Stimulated activated CD4-positive, alpha-beta T cell treated with anti-CD3 and anti-CD28 coated beads, Interleukin-1b, Interleukin-23, amount 100 ng/mL, for 48 hours (primary cell): Measurements from ENCODE around the gene BTN3A1.
"Not testable (repeated sequence)": the region's sequence is repeated elsewhere in the genome, so short reads cannot be mapped to it uniquely, and the experiment has no call there.

ENCODE experiments used
- DNase-seq: peaks from one replicate; pipeline ENCODE4 v3.0.0-alpha.2; 2020

BTN3A1 gene

DNA sequence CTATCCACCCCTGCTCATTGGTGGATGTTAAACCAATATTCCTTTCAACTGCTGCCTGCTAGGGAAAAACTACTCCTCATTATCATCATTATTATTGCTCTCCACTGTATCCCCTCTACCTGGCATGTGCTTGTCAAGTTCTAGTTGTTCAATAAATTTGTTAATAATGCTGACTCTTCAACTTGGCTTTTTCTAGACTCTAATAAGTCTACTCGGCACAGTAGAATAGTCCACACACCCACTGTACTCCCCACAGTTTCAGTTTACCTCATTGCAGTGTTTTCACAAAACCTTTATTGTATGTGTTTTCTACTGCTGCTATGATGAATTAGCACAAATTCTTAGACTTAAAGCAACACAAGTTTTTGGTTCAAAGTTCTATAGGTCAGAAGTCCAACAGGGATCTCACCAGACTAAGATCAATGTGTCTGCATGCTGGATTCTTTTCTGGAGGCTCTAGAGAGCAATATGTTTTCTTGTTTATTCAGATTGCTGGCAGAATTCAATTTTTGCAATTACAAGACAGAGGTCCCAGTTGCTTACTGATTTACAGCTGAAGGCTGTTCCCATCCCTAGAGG, 13.1 kb downstream of the BTN3A1 start:
- DNase-seq: no peak

DNA sequence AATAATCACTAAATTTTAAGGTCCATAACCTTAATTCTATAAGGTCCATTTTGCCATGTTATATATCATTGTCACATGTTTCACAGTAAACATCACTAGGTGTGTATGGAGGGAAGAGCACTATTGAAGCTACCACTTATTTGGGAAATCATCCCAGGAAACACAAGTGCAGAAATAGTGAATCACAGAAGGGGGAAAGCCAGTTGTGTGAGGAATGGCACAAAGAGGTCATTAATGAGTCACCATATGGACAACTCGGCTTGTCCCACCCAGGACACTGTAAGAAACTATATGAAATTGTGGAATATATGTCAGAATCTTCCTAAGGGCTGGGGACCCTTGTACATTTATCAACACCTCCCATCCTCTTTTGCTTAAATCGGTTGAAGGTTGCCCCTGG, 13.7 kb downstream of the BTN3A1 start:
- DNase-seq: no peak

DNA sequence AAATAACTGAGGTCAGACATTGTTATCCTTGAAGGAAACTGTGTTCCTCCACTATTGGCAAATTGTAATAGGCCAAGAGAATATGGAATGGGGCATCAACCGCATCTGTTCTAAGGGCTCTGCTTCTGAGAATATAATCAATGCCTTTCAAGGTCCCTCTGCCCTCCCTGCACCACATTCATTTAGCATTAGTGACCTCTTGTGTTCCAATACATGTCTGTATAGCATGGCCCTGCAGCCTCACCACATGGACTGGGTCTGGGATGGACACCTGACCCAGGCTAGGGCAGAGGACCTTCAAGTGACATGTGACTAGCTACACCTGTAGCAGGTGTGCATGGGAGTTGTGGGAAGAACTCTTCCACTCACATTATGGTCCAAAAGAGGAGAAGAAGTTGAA, 14.2 kb downstream of the BTN3A1 start:
- no peak for DNase-seq

DNA sequence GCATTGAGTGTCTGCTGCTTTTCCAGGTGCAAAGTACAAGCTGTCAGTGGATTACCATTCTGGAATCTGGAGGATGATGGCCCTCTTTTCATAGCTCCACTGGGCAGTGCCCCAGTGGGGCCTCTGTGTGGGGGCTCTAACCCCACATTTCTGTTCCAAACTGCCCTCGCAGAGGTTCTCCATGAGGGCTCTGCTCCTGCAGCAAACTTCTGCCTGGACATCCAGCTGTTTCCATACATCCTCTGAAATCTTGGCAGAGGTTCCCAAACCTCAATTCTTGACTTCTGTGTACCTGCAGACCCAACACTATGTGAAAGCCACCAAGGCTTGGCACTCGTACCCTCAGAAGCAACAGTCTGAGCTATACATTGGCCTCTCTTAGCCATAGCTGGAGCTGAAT, 16.0 kb downstream of the BTN3A1 start:
- not testable (repeated sequence) for DNase-seq

DNA sequence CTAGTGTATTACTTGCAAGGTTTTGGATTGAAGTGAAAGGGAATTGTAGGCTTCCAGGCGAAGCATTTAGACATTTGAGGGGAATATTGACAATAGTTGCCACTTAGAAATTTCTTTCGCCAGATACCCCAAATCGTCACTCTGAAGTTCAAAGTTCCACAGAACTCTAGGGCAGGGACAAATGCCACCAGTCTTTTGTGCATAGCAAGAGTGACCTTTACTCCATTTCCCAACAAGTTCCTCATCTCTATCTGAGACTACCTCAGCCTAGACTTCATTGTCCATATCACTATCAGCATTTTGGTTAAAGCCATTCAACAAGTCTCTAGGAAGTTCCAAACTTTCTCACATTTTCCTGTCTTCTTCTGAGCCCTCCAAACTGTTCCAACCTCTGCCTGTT, 16.7 kb downstream of the BTN3A1 start:
- DNase-seq: not testable (repeated sequence)

DNA sequence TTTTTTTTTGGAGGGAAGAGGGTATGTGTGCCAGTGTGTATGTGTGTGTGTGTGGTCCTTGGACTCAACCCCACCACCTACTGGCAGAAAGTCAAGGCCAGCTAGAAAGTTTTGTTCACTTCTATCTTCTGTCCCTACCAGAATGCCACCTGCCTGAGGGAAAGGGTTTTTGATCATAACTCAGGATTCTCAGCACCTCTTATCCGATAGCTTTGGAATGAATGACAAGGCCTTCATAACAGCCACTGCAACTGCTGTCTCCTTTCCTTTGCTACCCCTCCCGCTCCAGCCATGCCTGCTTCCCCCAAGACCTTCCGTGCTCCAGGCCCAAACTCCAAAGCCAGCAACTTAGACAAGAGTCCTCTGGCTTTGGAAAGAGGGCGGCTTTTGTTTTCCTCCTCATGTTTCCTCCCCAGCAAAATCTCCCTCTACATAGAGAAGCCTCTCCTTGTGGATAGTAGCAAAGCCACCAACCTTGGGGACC, 18.7 kb downstream of the BTN3A1 start:
- no peak for DNase-seq

DNA sequence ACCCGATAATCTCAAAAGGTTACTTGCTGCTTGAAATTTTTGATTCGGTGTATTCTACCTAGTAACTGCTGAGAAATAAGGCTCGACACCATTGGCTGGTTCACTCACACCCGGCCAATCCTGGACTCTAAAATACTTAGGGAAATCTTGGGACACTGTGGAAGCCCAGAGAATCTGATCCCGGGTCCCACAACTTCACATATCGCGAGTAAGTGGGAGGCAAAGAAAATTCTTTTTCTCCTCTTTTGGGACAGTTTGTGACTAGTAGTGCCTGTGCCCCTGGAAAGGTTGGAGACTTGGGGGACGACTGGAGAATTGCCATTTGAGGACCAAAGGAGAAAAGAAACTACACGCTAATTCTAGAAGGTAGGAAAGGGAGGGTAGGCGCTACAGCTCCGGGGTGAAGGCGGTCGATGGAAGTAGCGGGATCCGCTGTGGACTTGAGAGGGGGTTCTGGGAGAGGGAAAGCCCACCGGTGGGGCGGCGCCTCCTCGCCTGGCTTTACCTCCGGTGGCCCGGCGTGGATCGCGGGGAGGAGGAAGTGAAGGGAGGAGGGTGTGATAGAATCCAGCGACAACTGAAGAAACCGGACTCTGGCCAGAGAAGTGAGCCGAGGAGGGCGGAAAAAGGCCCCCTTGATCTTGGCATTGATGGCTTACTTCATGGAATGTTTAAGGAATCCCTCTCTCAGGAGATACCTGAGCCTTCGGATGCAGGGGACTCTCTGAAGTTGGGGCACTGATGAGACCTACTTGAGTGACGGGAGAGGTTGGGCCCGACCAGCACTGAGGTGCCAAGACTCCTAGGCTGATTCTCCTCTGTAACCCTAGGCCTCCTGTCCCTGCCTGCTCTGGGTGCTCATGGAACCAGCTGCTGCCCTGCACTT, 19.4 kb downstream of the BTN3A1 start:
- peak; percentile 37 for DNase-seq

DNA sequence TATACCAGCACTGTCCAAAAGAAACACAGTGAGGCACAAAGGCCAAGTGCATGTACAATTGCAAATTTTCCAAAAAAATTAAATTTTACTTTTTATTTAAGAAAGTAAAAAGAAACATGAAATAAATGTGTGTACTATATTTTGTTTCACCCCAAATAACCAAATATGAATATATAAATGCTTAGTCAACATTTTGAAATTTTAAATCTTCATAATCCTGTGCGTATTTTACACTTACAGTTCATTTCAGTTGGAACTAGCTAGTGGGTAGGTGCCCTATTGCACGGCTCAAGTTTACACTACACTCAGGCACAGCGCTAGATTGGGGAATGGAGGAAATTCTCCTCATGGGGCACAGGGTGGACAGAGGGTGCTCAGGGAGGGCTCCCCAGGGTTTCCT, 20.3 kb downstream of the BTN3A1 start:
- no peak for DNase-seq

DNA sequence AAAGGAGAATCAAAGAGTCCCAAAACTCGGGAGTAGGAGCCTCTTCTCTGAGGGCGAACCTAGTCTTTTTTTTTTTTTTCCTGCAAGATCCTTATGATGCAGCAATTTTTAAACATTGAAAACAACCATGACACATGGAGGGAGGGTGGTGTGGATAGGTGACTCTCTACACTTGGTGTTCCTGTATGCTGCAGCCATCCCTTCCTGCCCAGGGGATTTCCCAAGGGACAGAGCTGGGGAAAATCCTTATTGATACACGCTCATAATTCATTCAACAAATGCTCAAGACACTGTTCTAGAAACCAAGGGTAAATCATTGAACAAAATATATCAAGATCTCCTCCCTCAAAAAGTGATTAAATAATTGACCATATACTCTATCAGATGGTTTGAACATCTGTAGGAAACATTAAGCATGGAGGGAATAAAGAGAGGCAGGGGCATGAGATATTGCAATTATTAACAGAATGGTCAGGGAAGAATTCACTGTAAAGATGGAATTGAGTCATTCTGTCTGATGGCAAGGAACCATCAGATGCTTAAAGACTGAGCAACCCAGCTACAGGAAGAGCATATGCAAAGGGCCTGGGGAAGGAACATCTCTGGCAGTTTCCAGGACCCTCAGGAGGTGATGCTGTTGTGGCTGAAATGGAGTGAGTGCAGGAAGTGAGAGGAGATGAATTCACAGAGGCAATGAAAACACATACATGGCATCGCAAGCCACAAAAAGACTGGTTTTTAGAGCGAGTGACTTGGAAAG, 24.8 kb downstream of the BTN3A1 start:
- DNase-seq: no peak

DNA sequence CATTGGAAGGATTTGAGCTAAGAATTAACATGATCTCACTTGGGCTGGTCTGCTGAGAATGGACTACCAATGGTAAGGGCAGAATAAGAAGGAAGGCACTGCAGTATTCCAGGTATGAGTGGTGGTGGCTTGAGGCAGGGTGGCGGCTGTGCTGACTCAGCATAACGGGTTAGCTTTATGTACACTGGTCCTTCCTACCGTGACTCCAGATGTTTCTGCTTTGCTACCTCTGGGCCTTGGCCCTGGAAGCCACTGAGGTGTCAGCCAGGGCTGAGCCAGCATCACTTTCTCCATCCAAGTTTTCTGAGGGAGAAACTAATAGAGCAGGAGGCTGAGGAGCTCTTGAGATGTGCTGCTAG, 25.4 kb downstream of the BTN3A1 start:
- DNase-seq: no peak

DNA sequence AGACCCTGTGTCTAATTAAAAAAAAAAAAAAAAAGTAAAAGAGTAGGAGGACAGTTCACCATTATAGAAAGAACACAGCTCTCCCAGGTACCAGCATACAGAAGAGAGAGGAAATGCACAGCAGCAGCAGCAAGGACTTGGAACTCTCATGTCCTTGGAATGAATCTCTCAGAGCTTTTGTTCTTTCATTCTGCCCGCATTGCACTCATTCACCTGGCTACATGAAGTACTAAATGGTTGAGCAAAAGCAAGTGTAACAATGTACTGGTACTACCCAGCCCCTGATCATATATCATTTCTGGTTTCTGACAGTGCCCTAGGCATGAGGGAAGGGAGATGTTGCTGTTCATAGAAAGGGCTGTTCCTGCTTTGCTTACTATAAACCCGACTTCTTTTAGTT, 26.1 kb downstream of the BTN3A1 start:
- no peak for DNase-seq

DNA sequence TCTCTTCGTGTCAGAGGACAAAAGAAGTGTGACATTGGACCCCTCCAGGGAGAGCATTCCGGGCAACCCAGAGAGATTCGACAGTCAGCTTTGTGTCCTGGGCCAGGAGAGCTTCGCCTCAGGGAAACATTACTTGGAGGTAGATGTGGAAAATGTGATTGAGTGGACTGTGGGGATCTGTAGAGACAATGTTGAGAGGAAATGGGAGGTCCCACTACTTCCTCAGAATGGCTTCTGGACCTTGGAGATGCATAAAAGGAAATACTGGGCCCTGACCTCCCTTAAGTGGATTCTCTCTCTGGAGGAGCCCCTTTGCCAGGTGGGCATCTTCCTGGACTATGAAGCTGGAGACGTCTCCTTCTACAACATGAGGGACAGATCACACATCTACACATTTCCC, 28.7 kb downstream of the BTN3A1 start:
- no peak for DNase-seq

DNA sequence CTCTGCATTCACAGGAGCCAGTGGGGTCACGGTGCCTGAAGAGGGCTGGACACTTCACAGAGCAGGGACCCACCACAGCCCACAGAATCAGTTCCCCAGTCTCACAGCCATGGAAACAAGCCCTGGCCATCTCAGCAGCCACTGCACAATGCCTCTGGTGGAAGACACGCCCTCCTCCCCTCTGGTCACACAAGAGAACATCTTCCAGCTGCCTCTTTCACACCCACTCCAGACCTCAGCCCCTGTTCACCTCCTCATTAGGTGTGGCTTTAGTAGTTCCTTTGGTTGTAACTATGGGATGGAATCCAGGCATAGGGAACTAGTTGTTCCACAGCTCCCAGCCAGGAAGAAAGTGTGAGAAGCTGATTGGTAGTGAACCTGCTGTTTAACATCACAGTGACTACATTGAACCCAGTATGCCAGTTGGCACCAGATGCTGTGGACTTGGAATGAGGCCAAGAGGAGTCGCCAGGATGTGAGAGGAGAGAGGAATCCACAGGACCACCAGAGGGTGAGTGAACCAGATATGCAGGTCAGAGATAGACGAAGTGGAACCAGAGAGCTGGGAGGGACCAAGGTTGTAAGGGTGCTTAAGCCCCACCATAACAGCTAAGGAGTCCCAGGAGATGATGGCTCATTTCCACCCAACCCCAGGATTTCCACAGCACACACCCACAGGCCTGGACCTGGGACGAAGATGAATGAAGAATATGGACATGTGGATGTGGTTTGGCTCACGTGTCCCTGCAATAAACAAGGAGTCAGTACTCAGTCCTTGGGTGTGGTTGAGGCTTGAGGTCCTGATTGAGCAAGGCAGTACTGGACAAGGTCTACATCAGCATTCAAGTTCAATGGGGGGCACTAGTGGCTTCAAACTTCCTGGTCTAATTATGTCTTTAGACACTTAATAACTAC, 29.4 kb downstream of the BTN3A1 start:
- DNase-seq: no peak

DNA sequence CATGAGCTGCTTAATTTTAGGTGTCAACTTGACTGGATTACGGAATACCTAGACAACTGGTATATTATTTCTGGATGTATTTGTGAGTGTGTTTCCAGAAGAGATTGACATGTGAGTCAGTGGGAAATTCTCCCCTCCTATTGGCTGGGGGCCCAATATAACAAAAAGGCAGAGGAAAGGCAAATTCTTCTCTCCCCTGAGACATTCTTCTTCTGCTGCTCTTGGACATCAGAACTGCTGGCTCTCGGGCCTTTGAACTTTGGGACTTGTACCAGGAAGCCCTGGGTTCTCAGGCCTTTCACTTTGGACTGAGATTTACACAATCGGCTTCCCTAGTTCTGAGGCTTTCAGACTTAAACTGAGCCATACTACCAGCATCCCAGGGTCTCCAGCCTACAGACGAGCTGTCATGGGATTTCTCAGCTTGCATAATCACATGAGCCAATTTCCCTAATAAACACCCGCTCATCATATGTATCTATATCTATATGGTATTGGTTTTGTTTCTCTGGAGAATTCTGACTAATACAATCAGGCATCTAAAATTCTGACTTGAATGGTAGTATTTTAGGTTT, 30.6 kb downstream of the BTN3A1 start:
- DNase-seq: no peak

DNA sequence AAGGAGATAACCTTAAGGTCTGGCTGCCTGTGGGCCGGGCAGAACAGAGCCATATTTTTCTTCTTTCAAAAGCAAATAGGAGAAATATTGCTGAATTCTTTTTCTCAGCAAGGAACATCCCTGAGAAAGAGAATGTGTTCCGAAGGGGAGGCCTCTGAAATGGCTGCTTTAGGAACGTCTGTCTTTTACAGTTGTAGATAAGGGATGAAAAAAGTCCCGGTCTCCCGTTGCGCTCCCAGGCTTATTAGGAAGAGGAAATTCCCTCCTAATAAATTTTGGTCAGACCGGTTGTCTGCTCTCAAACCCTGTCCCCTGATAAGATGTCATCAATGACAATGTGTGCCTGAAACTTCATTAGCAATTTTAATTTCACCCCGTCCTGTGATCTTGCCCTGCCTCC, 31.6 kb downstream of the BTN3A1 start:
- DNase-seq: not testable (repeated sequence)

DNA sequence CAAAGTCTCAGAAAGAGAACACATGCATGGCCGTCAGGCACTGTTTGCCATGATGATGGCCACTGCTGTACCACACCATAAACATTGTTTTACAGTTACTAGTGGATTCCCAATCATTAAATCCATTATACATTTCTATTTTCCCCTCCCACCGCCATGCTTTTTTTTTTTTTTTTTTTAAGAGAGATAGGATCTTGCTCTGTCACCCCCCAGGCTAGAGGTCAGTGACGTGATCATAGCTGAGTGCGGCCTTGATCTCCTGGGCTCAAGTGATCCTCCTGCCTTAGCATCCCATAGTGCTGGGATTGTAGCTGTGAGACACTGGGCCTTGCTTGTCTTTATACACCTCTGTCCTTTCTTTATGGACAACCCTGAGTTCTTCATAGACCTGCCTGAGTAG, 33.9 kb downstream of the BTN3A1 start:
- no peak for DNase-seq

DNA sequence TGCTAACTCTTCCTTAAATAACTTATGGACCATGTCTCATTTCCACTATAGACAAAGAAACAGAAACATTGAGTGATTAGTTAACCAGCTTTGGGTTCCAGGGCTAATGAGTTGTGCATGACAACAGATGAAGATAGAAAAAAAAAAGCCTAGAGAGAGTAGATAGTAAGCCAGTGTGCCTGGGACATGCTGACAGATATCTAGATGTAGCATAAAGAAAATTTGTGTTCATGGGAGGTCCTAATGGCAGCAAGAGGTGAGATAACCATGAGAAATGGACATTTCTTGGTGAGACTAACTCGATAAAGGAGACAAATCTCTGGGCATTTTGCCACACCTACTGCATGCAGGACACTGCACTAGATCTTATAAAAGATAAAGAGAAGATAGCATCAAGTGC, 35.5 kb downstream of the BTN3A1 start:
- no peak for DNase-seq

DNA sequence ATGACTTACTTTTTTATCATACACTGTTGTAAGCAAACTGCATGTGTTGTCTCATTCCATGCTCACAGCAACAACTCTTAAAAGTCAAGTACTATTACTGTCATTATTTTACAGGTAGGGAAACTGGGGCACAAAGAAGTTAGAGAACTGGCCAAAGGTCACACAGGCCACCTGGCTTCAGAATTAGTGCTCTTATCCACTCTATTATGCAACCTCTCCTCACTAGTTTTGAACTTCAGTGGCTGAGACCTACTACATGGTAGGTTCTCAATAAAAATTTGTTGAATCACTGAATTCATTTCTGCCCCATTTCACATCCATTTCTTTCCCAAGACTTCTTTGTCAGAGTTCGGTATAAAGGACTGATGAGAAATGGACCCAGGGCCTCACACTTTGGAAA, 35.9 kb downstream of the BTN3A1 start:
- no peak for DNase-seq

DNA sequence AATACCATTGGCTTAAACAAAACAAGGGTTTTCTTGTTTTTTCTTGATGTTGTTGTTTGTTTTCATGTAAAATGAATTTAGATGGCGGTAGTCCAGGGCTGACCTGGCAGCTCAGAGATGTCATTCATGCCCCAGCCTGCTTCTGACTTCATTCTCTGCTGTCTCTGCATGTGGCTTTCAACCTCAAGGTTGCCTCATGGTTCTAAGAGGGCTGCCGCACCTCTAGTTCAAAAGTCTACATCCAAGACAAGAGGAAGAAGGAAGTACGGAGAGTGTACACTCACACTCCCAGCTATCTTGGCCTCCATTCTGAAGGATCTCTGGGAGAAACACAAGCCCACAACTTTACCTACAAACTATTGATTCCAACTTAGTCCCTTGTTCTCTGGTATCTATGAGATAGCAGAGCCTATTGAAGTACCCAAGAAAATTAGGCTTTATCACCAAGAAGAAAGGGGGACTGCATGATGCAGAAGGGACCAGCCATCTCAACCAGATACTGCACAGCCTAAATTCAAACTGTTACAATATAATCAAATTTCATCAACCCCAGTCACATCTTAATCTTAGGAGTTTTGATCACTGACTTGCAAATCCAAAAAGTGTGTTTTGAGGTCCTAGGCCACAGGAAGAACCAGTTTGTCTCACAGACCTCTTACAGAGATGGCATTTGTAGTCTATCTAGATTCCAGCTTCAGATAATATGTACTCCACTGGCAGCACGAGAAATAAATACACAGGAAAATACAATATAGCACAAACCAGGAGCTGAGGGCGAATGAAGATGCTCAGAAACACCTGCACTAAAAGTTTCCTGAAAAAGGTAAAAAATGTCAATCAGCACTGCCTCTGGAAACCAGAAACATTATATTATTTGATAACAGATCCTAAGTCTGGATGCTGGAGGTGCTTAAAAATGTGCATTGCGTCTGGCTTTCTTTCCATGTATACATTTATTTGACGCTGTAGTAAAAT, 37.4 kb downstream of the BTN3A1 start:
- no peak for DNase-seq

DNA sequence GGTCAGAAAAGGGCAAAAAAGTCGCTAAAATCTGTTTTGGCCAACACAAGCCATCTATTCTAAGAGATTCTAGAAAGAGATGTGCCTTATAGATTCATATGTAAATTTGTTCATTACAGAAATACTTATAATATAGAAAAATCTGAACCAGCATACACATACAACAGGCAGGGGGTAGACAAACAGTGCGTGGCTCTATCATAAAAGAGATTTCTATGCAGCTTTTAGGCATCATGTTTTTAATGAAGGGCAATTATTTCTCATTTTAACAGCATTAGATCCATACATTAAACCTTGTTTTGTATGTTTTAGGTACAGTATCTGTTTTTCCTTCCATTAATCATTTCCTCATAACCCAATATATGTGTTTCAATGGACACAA, 38.9 kb downstream of the BTN3A1 start:
- DNase-seq: no peak

DNA sequence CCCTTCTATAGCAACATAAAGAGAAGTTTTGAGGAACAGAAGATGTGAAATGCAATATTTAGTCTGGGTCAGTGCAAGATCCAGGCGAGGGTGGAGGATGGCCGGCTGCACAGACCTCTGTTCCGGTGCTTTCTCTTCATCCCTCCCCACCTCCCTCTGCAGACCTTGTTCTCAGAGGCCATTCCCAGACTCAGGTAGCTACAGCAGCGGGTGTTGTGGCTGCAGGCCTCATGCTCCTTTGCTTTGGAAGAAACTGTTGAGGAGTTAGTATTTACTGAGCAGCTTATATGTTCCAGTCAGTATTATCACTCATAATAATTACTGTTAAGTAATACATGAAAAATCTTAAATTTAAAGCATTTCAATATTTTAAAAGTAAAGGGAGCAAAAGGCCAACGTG, 39.9 kb downstream of the BTN3A1 start:
- no peak for DNase-seq
